BJ (cell line): ENCODE data around the gene MYZAP. TPM values are rescaled to one million over a fixed set of nuclear protein-coding genes. Genes with fewer than 3 reads are reported as not detected.

Source experiments
- CTCF ChIA-PET: fragments of 350-600 bp; formaldehyde crosslinking; extraction: SDS; loops from one replicate; lab custom pipeline; 2021; ENCODE audit warnings: antibody characterized with exemption, inconsistent platforms; lab: Yijun Ruan, JAX
- POLR2A ChIA-PET: fragments of 300-600 bp; sonication (Branson Sonifier 250); formaldehyde crosslinking; extraction: SDS; loops from one replicate; lab custom pipeline; 2021; ENCODE audit warnings: antibody characterized with exemption; lab: Charles Lee
- DNase-seq: peaks from one replicate; pipeline ENCODE4 v3.0.0-alpha.2; 2011; ENCODE audit warnings: low read depth
- H3K27me3 ChIP-seq: 2 replicates; pipeline ENCODE4 v1.6.0; 2011; ENCODE audit warnings: low read length; ENCODE audit not compliant: control insufficient read depth, insufficient read depth
- H3K36me3 ChIP-seq: 2 replicates; pipeline ENCODE4 v1.5.1; 2011; ENCODE audit warnings: low read length; ENCODE audit not compliant: control insufficient read depth, insufficient read depth
- H3K4me3 ChIP-seq: 2 replicates; pipeline ENCODE4 v1.5.1; 2011; ENCODE audit warnings: low read depth, mild to moderate bottlenecking, control low read depth, low read length
- CTCF ChIP-seq: IDR thresholded peaks from 2 replicates; pipeline ENCODE4 v1.5.1; 2011; ENCODE audit warnings: low read depth, mild to moderate bottlenecking, control low read depth, inconsistent platforms, low read length, moderate library complexity; ENCODE audit not compliant: insufficient read depth
- polyA plus RNA-seq: library from polyadenylated mRNA; depleted of rRNA; stranded (reverse); fragments of >200 nt; gene quantifications from 2 replicates; pipeline ENCODE4 v1.2.3, GENCODE V29; 2011

MYZAP gene
- polyA plus RNA-seq, 1 experiment = 0.11 TPM

GRCh38 chr15:57552678-57553334, 38.9 kb upstream of the MYZAP start:
- TF ChIP-seq CTCF = no peak

GRCh38 chr15:57553526-57553925, 38.2 kb upstream of the MYZAP start:
- no peaks in the 10 kb centered on the region for H3K36me3 ChIP-seq
- DNase-seq = no peak
- ChIA-PET POLR2A (no interaction called here), CTCF (interaction anchor here (1.1 to 4.1 kb wide), 3 partner anchors 11 to 16 kb away, joined by 3 to 33 read pairs (median 4); no protein-coding TSS in a partner anchor)
- no peak for TF ChIP-seq CTCF
- H3K4me3 ChIP-seq = no peak overlapping the region
- H3K27me3 ChIP-seq = no peaks in the 10 kb centered on the region

More at GRCh38 chr15:57552678-57553334, 38.9 kb upstream of the MYZAP start:
- Histone ChIP-seq H3K27me3 (no peaks in the 10 kb centered on the region), H3K4me3 (no peak overlapping the region), H3K36me3 (no peaks in the 10 kb centered on the region)
- DNase-seq = no peak
- ChIA-PET POLR2A (no interaction called here), CTCF (interaction anchor here (1.0 to 4.1 kb wide), 4 partner anchors 8 to 14 kb away, joined by 3 to 33 read pairs (median 16); no protein-coding TSS in a partner anchor)

GRCh38 chr15:57554063-57554811, 37.5 kb upstream of the MYZAP start:
- ChIA-PET POLR2A (no interaction called here), CTCF (interaction anchor here (0.6 to 2.3 kb wide), 5 partner anchors 8 to 517 kb away, joined by 3 to 6 read pairs (median 4); no protein-coding TSS in a partner anchor)
- Histone ChIP-seq H3K4me3 (no peak overlapping the region), H3K27me3 (no peaks in the 10 kb centered on the region), H3K36me3 (no peaks in the 10 kb centered on the region)
- DNase-seq = no peak
- TF ChIP-seq CTCF = no peak

- no peak for DNase-seq
- Histone ChIP-seq H3K4me3 (no peak overlapping the region), H3K27me3 (no peaks in the 10 kb centered on the region), H3K36me3 (no peaks in the 10 kb centered on the region)
- ChIA-PET POLR2A (no interaction called here), CTCF (interaction anchor here (0.6 to 2.3 kb wide), 4 partner anchors 9 to 516 kb away, joined by 3 to 6 read pairs (median 4); no protein-coding TSS in a partner anchor)
- no peak for TF ChIP-seq CTCF
Observed at GRCh38 chr15:57554812-57555179, 36.9 kb upstream of the MYZAP start.

- no peaks in the 10 kb centered on the region for H3K27me3 ChIP-seq
- DNase-seq = no peak
- no peaks in the 10 kb centered on the region for H3K36me3 ChIP-seq
- ChIA-PET POLR2A (no interaction called here), CTCF (interaction anchor here (1.2 to 2.3 kb wide), 2 partner anchors 9 to 13 kb away, joined by 4 to 6 read pairs; no protein-coding TSS in a partner anchor)
- no peak for TF ChIP-seq CTCF
- H3K4me3 ChIP-seq = no peak overlapping the region
Observed at GRCh38 chr15:57555270-57555669, 36.4 kb upstream of the MYZAP start.
